Suprapubic skin (tissue), 3 donors: ENCODE data around the gene ATXN2L.

Experiments
- POLR2A ChIP-seq, 2 donors: fragments of 450-650 bp; IDR thresholded peaks; one replicate each; pipeline ENCODE4 v1.6.1; 2017; ENCODE audit warnings: antibody characterized with exemption in 2 of 2, mild to moderate bottlenecking in 2 of 2, moderate library complexity in 2 of 2
- TF ChIP-seq, protein P1 (sequence below), 2 donors: fragments of 200-600 bp in 1 of 2; fragments of 450-650 bp in 1 of 2; sonication (generic) in 1 of 2; IDR thresholded peaks; one replicate each; pipeline ENCODE4 v1.5.1; 2016 to 2019; ENCODE audit warnings: antibody characterized with exemption in 2 of 2, mild to moderate bottlenecking in 1 of 2, moderate library complexity in 1 of 2

DNA sequence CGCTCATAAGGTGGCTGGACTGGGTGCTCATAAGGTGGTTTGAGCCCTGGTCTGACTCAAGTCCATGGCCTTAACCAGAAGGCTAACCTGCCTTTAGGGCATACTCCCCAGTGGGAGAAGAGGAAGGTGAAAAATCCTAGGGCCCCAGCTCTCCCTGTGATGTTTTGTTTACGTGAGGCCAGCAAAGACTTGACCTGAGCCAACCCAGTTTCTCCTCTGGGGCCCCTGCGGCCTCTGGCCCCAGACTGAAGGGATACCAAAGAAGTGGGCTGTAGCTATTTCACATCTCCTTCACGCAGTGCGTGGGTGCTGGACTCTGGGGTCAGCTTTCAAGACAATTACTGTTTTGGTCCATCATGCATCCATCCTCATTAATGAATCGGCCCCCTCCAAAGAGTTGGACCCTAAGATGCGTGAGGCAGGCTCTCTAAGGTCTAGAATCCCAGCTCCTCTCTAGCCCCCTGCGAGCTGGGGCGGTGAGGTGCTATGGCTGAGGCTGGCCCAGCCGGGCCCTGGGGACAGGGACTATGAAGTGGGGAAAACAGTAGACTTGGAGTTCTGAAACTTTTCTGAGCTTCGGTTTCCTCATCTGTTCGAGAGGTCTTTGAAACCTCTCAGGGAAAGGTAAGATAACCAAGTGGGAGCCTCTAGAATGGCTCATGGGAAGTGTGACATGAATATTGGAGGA, 42.3 kb downstream of the ATXN2L start:
- TF ChIP-seq, protein P1, sequence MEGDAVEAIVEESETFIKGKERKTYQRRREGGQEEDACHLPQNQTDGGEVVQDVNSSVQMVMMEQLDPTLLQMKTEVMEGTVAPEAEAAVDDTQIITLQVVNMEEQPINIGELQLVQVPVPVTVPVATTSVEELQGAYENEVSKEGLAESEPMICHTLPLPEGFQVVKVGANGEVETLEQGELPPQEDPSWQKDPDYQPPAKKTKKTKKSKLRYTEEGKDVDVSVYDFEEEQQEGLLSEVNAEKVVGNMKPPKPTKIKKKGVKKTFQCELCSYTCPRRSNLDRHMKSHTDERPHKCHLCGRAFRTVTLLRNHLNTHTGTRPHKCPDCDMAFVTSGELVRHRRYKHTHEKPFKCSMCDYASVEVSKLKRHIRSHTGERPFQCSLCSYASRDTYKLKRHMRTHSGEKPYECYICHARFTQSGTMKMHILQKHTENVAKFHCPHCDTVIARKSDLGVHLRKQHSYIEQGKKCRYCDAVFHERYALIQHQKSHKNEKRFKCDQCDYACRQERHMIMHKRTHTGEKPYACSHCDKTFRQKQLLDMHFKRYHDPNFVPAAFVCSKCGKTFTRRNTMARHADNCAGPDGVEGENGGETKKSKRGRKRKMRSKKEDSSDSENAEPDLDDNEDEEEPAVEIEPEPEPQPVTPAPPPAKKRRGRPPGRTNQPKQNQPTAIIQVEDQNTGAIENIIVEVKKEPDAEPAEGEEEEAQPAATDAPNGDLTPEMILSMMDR (IDR thresholded peaks at IDR 0.05), result no peak
- no peak for TF ChIP-seq POLR2A (IDR thresholded peaks at IDR 0.05)
